ENCODE measurements around the gene ACACB.

ACACB gene

GRCh38 chr12:109110988-109111495 is 5.3 kb upstream of the ACACB start:
- DNase-seq (ENCODE audit: low spot score): peak; percentile 94

GRCh38 chr12:109112720-109113465 is 3.5 kb upstream of the ACACB start:
- DNase-seq (ENCODE audit: low spot score): no peak

- DNase-seq (ENCODE audit: low spot score): peak; percentile 3
Measured at GRCh38 chr12:109113661-109114321, 2.6 kb upstream of the ACACB start.

GRCh38 chr12:109114644-109115043 is 1.7 kb upstream of the ACACB start:
- DNase-seq (ENCODE audit: low spot score): no peak

GRCh38 chr12:109115404-109115757 is 1.0 kb upstream of the ACACB start:
- DNase-seq (ENCODE audit: low spot score): no peak

- DNase-seq (ENCODE audit: low spot score): no peak
Measured at GRCh38 chr12:109116611-109116949, 193 bp downstream of the ACACB start.

- DNase-seq (ENCODE audit: low spot score): no peak
Measured at GRCh38 chr12:109120095-109120494, 3.7 kb downstream of the ACACB start.

GRCh38 chr12:109120557-109120956 is 4.2 kb downstream of the ACACB start:
- DNase-seq (ENCODE audit: low spot score): no peak

- no peak for DNase-seq (ENCODE audit: low spot score)
Measured at GRCh38 chr12:109121346-109121880, 5.0 kb downstream of the ACACB start.

- no peak for DNase-seq (ENCODE audit: low spot score)
Measured at GRCh38 chr12:109124878-109125648, 8.7 kb downstream of the ACACB start.

- DNase-seq (ENCODE audit: low spot score): no peak
Measured at GRCh38 chr12:109125791-109126190, 9.4 kb downstream of the ACACB start.

GRCh38 chr12:109126784-109127183 is 10.4 kb downstream of the ACACB start:
- DNase-seq (ENCODE audit: low spot score): peak; percentile 10

- no peak for DNase-seq (ENCODE audit: low spot score)
Measured at GRCh38 chr12:109127533-109128242, 11.3 kb downstream of the ACACB start.

- DNase-seq (ENCODE audit: low spot score): peak; percentile 10
Measured at GRCh38 chr12:109130297-109131153, 14.1 kb downstream of the ACACB start.

- peak; percentile 65 for DNase-seq (ENCODE audit: low spot score)
Measured at GRCh38 chr12:109131154-109132050, 15.0 kb downstream of the ACACB start.

GRCh38 chr12:109134186-109134917 is 18.0 kb downstream of the ACACB start:
- DNase-seq (ENCODE audit: low spot score): peak; percentile 83

GRCh38 chr12:109137055-109137454 is 20.7 kb downstream of the ACACB start:
- no peak for DNase-seq (ENCODE audit: low spot score)

- no peak for DNase-seq (ENCODE audit: low spot score)
Measured at GRCh38 chr12:109139360-109139759, 23.0 kb downstream of the ACACB start.

- no peak for DNase-seq (ENCODE audit: low spot score)
Measured at GRCh38 chr12:109139791-109140190, 23.4 kb downstream of the ACACB start.
